H9 (cell line): ENCODE results near the gene BRWD1. TPM values are rescaled to one million over a fixed set of nuclear protein-coding genes. Genes with fewer than 3 reads are reported as not detected.

Experiments
- DNase-seq: peaks from one replicate; pipeline ENCODE4 v3.0.0-alpha.2; 2017
- H2AFZ ChIP-seq: one replicate; pipeline ENCODE4 v1.6.1; 2013; ENCODE audit warnings: mild to moderate bottlenecking, low read length, control low read depth, moderate library complexity
- H2AK5ac ChIP-seq: 2 replicates; pipeline ENCODE4 v1.6.1; 2013; ENCODE audit warnings: low read length, control low read depth, mixed read lengths; ENCODE audit not compliant: insufficient read length
- H2BK120ac ChIP-seq: one replicate; pipeline ENCODE4 v1.6.1; 2013; ENCODE audit warnings: low read depth, mild to moderate bottlenecking, low read length, control low read depth, inconsistent platforms; ENCODE audit not compliant: poor library complexity, severe bottlenecking
- H2BK12ac ChIP-seq: 2 replicates; pipeline ENCODE4 v1.6.1; 2013; ENCODE audit warnings: low read length, control low read depth, mixed read lengths, low read depth; ENCODE audit not compliant: insufficient read length
- H2BK15ac ChIP-seq: 2 replicates; pipeline ENCODE4 v1.6.1; 2013; ENCODE audit warnings: low read depth, low read length, control low read depth
- H2BK20ac ChIP-seq: one replicate; pipeline ENCODE4 v1.6.1; 2013; ENCODE audit warnings: low read depth, mild to moderate bottlenecking, low read length, control low read depth, inconsistent platforms; ENCODE audit not compliant: poor library complexity, severe bottlenecking
- H2BK5ac ChIP-seq: 2 replicates; pipeline ENCODE4 v1.6.1; 2013; ENCODE audit warnings: low read length, control low read depth, mixed read lengths; ENCODE audit not compliant: insufficient read length
- H3K14ac ChIP-seq: 2 replicates; pipeline ENCODE4 v1.6.1; 2013; ENCODE audit warnings: low read length, control low read depth; ENCODE audit not compliant: insufficient read depth
- H3K18ac ChIP-seq: 2 replicates; pipeline ENCODE4 v1.6.1; 2013; ENCODE audit warnings: low read depth, mild to moderate bottlenecking, mixed read lengths, low read length, control low read depth; ENCODE audit not compliant: insufficient read length
- H3K23ac ChIP-seq: 2 replicates; pipeline ENCODE4 v1.6.1; 2013; ENCODE audit warnings: low read length, control low read depth, mixed read lengths, low read depth; ENCODE audit not compliant: insufficient read length
- H3K23me2 ChIP-seq: 2 replicates; pipeline ENCODE4 v1.6.1; 2013; ENCODE audit warnings: low read depth, mild to moderate bottlenecking, mixed read lengths, low read length, control low read depth; ENCODE audit not compliant: insufficient read length, poor library complexity, severe bottlenecking
- H3K27ac ChIP-seq: 2 replicates; pipeline ENCODE4 v1.5.1; 2013; ENCODE audit warnings: low read length, control low read depth, mixed read lengths, low read depth; ENCODE audit not compliant: insufficient read length
- H3K27me3 ChIP-seq: 2 replicates; pipeline ENCODE4 v1.6.1; 2013; ENCODE audit warnings: low read length, control low read depth, inconsistent platforms; ENCODE audit not compliant: insufficient read depth
- H3K4ac ChIP-seq: 2 replicates; pipeline ENCODE4 v1.6.1; 2013; ENCODE audit warnings: low read depth, mild to moderate bottlenecking, control low read depth, inconsistent platforms, low read length, moderate library complexity
- H3K4me1 ChIP-seq: 2 replicates; pipeline ENCODE4 v1.6.1; 2013; ENCODE audit warnings: low read length, control low read depth, inconsistent platforms; ENCODE audit not compliant: insufficient read depth
- H3K4me2 ChIP-seq: 2 replicates; pipeline ENCODE4 v1.6.1; 2013; ENCODE audit warnings: low read length, control low read depth, mixed read lengths; ENCODE audit not compliant: insufficient read length, insufficient read depth
- H3K56ac ChIP-seq: 2 replicates; pipeline ENCODE4 v1.6.1; 2013; ENCODE audit warnings: low read depth, mild to moderate bottlenecking, mixed read lengths, low read length, control low read depth; ENCODE audit not compliant: insufficient read length
- H3K79me1 ChIP-seq: 2 replicates; pipeline ENCODE4 v1.6.1; 2013; ENCODE audit warnings: low read depth, mild to moderate bottlenecking, moderate library complexity, low read length, control low read depth, inconsistent platforms; ENCODE audit not compliant: insufficient read depth, poor library complexity, severe bottlenecking
- H3K79me2 ChIP-seq: 2 replicates; pipeline ENCODE4 v1.6.1; 2013; ENCODE audit warnings: low read length, control low read depth, inconsistent platforms; ENCODE audit not compliant: insufficient read depth
- H3K9ac ChIP-seq: 2 replicates; pipeline ENCODE4 v1.6.1; 2013; ENCODE audit warnings: low read length, control low read depth, mixed read lengths; ENCODE audit not compliant: insufficient read length; ENCODE audit errors: extremely low read depth
- H3K9me3 ChIP-seq: one replicate; pipeline ENCODE4 v1.6.1; 2013; ENCODE audit warnings: low read depth, low read length, inconsistent platforms; ENCODE audit not compliant: control insufficient read depth
- H3T11ph ChIP-seq: one replicate; pipeline ENCODE4 v1.6.1; 2013; ENCODE audit warnings: mild to moderate bottlenecking, low read length, control low read depth, inconsistent platforms
- H4K20me1 ChIP-seq: one replicate; pipeline ENCODE4 v1.6.1; 2013; ENCODE audit not compliant: control insufficient read depth, insufficient read length, insufficient read depth
- H4K5ac ChIP-seq: 2 replicates; pipeline ENCODE4 v1.6.1; 2013; ENCODE audit warnings: low read depth, mild to moderate bottlenecking, mixed read lengths, low read length, control low read depth; ENCODE audit not compliant: insufficient read length
- H4K8ac ChIP-seq: replicated peaks from 2 replicates; pipeline ENCODE4 v1.6.1; 2013; ENCODE audit warnings: low read length, control low read depth, mixed read lengths, low read depth; ENCODE audit not compliant: insufficient read length
- H4K91ac ChIP-seq: 2 replicates; pipeline ENCODE4 v1.6.1; 2013; ENCODE audit warnings: low read depth, mild to moderate bottlenecking, moderate library complexity, mixed read lengths, low read length, control low read depth; ENCODE audit not compliant: insufficient read length
- H3K27ac Mint-ChIP-seq, 3 experiments: 2 replicates in 2 of 3; 3 replicates in 1 of 3; pipeline ENCODE4 v1.8.0; 2020 to 2021; ENCODE audit warnings: mixed read lengths in 3 of 3, mild to moderate bottlenecking in 1 of 3, moderate library complexity in 1 of 3
- H3K27me3 Mint-ChIP-seq: 2 replicates; pipeline ENCODE4 v1.8.0; 2021; ENCODE audit warnings: low read depth, mild to moderate bottlenecking, moderate library complexity, mixed read lengths
- H3K36me3 Mint-ChIP-seq, 3 experiments: 2 replicates in 2 of 3; 3 replicates in 1 of 3; pipeline ENCODE4 v1.8.0; 2020 to 2021; ENCODE audit warnings: low read depth in 3 of 3, mixed read lengths in 3 of 3; ENCODE audit not compliant: insufficient read depth in 1 of 3
- H3K4me1 Mint-ChIP-seq, 2 experiments: 2 replicates each; pipeline ENCODE4 v1.8.0; 2020; ENCODE audit warnings: mixed read lengths in 2 of 2
- H3K4me3 Mint-ChIP-seq, 2 experiments: 2 replicates in 1 of 2; 3 replicates in 1 of 2; pipeline ENCODE4 v1.8.0; 2020 to 2021; ENCODE audit warnings: mild to moderate bottlenecking in 2 of 2, mixed read lengths in 2 of 2, moderate library complexity in 1 of 2
- H3K9me3 Mint-ChIP-seq, 2 experiments: 2 replicates in 1 of 2; 3 replicates in 1 of 2; pipeline ENCODE4 v1.8.0; 2020; ENCODE audit warnings: mild to moderate bottlenecking in 2 of 2, mixed read lengths in 2 of 2, moderate library complexity in 1 of 2
- WGBS: extraction: QIAGEN DNeasy Blood & Tissue Kit; methylation state at CpG from one replicate; pipeline ENCODE4 v1.1.7; 2013; ENCODE audit warnings: missing lambda C conversion rate, low lambda C conversion rate, mixed read lengths; ENCODE audit not compliant: insufficient read length; ENCODE audit errors: extremely low coverage; 5-methylcytosine and 5-hydroxymethylcytosine counted together
- total RNA-seq: library from RNA; stranded (reverse); gene quantifications from 2 replicates; pipeline ENCODE4 v1.2.1, GENCODE V29; 2021
- TF ChIP-seq, protein P1 (sequence below): fragments of 200-600 bp; sonication (generic); conservative IDR thresholded peaks from 3 replicates; pipeline ENCODE4 v1.8.0; 2021; ENCODE audit warnings: antibody characterized with exemption, mild to moderate bottlenecking

The BRWD1 gene
- total RNA-seq, 1 experiment from 2014 or later, result 48.4 TPM

GRCh38 chr21:39161064-39161463 lies 152.4 kb downstream of the BRWD1 start:
- no peak overlapping the region for H3K9ac ChIP-seq
- H3K14ac ChIP-seq, result no peak overlapping the region
- no peak overlapping the region for H2AFZ ChIP-seq
- H3K27ac Mint-ChIP-seq, result no peak overlapping the region
- no peak overlapping the region for H3K27ac ChIP-seq
- no peaks in the 10 kb centered on the region for H3K23me2 ChIP-seq
- no CpG with 5 or more reads among the region's 3 CpGs for WGBS
- no peak for DNase-seq
- no peaks in the 10 kb centered on the region for H3K27me3 ChIP-seq
- H2BK20ac ChIP-seq, result no peak overlapping the region
- peaks cover 6 to 10% (median 7%) of the 10 kb centered on the region in 3 experiments; a peak in 4 of 7 replicates for H3K36me3 Mint-ChIP-seq
- no peaks in the 10 kb centered on the region for H3K9me3 ChIP-seq
- H3K27me3 Mint-ChIP-seq, result no peaks in the 10 kb centered on the region
- H3K79me1 ChIP-seq, result no peaks in the 10 kb centered on the region
- no peak overlapping the region for H2BK5ac ChIP-seq
- no peak overlapping the region for H4K5ac ChIP-seq
- no peak overlapping the region for H4K8ac ChIP-seq
- H3K4ac ChIP-seq, result no peak overlapping the region
- H3K9me3 Mint-ChIP-seq, result peaks cover 24 to 35% of the 10 kb centered on the region in 2 experiments
- H3K23ac ChIP-seq, result no peak overlapping the region
- TF ChIP-seq, protein P1, sequence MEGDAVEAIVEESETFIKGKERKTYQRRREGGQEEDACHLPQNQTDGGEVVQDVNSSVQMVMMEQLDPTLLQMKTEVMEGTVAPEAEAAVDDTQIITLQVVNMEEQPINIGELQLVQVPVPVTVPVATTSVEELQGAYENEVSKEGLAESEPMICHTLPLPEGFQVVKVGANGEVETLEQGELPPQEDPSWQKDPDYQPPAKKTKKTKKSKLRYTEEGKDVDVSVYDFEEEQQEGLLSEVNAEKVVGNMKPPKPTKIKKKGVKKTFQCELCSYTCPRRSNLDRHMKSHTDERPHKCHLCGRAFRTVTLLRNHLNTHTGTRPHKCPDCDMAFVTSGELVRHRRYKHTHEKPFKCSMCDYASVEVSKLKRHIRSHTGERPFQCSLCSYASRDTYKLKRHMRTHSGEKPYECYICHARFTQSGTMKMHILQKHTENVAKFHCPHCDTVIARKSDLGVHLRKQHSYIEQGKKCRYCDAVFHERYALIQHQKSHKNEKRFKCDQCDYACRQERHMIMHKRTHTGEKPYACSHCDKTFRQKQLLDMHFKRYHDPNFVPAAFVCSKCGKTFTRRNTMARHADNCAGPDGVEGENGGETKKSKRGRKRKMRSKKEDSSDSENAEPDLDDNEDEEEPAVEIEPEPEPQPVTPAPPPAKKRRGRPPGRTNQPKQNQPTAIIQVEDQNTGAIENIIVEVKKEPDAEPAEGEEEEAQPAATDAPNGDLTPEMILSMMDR, result no peak
- H2AK5ac ChIP-seq, result no peak overlapping the region
- H3K18ac ChIP-seq, result no peak overlapping the region
- H3K56ac ChIP-seq, result no peak overlapping the region
- H3K79me2 ChIP-seq, result no peaks in the 10 kb centered on the region
- no peaks in the 10 kb centered on the region for H4K20me1 ChIP-seq
- H3K4me3 Mint-ChIP-seq, result no peak overlapping the region
- no peak overlapping the region for H3K4me2 ChIP-seq
- H3K4me1 ChIP-seq, result no peaks in the 10 kb centered on the region
- no peaks in the 10 kb centered on the region for H3K4me1 Mint-ChIP-seq
- H2BK12ac ChIP-seq, result no peak overlapping the region
- H4K91ac ChIP-seq, result no peak overlapping the region
- no peak overlapping the region for H2BK120ac ChIP-seq
- no peak overlapping the region for H3T11ph ChIP-seq
- no peak overlapping the region for H2BK15ac ChIP-seq
